GM12801 (cell line): ENCODE results near the gene INPP5E.

Experiments
- TF ChIP-seq, protein P1 (sequence below): IDR thresholded peaks from one replicate; pipeline ENCODE4 v1.5.1; 2011; ENCODE audit warnings: control low read depth; ENCODE audit not compliant: insufficient read length; ENCODE audit errors: extremely low read depth

The INPP5E gene

GRCh38 chr9:136401173-136401922, 38.3 kb downstream of the INPP5E start:
- TF ChIP-seq, protein P1, sequence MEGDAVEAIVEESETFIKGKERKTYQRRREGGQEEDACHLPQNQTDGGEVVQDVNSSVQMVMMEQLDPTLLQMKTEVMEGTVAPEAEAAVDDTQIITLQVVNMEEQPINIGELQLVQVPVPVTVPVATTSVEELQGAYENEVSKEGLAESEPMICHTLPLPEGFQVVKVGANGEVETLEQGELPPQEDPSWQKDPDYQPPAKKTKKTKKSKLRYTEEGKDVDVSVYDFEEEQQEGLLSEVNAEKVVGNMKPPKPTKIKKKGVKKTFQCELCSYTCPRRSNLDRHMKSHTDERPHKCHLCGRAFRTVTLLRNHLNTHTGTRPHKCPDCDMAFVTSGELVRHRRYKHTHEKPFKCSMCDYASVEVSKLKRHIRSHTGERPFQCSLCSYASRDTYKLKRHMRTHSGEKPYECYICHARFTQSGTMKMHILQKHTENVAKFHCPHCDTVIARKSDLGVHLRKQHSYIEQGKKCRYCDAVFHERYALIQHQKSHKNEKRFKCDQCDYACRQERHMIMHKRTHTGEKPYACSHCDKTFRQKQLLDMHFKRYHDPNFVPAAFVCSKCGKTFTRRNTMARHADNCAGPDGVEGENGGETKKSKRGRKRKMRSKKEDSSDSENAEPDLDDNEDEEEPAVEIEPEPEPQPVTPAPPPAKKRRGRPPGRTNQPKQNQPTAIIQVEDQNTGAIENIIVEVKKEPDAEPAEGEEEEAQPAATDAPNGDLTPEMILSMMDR, result no peak

GRCh38 chr9:136400038-136400834, 39.4 kb downstream of the INPP5E start, which contains the start of gene SNAPC4:
SNAPC4 (minus strand) TSS chr9:136400170; CDS start chr9:136398428, 1,742 bp downstream.
- TF ChIP-seq, protein P1, result no peak

DNA sequence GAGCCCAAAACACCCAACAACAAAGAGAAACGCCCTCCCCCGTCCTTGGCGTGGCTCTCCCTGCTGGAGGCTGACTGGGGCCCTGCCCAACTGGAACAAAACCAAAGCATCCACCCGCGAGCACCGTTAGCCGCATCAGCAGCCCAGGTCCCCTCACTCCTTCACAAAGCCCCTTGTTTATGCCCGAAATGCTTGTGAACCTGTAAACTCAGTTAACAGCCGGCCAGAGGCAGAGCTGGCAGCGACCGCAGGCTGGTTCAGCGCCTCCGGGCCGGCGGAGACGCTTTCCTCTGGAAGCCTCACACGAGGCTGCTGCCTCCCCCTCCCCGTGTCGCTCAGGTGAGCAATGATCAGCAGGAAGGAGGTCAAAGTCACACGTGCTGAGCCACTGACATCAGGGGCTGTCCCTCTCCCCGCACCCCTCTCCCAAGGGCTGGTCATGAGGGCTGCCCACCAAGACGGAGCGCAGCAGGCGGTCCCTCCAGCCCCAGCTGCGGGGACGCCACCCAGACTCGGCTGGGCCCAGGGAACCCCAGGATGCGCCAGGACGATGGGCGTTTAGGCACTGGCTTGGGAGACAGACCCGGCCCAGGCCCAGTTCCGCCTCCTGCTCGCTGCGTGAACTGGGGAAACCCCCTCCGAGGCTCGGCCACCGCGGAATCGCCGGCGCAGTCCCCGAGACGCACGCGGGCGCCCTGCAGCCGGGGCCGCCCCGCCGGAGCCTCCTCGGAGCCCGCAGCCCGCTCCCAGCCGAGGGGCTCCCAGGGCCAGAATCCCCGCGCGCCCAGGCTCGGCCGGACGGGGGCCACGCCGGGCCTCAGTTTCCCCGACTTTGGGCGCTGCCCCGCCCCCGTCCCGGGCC, 40.2 kb downstream of the INPP5E start:
- TF ChIP-seq, protein P1, result no peak

DNA sequence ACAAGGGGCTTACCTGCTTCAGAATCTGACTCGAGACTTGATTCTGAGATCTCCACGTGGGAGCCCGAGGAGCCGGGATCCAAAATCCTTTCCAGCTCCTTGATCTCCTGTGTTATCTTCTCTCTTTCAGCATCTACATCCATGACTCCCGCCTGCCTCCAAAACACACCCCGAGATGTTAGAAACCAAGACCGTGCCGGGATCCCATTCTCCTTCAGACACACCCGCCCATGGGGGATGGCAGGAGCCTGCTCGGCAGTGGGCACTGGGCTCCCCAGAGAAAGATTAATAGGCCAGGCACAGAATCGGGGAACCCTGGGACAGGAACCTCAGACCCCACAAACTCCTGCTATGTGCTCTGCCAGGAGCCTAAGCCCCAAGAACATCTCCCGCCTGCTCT, 41.4 kb downstream of the INPP5E start:
- TF ChIP-seq, protein P1, result no peak

DNA sequence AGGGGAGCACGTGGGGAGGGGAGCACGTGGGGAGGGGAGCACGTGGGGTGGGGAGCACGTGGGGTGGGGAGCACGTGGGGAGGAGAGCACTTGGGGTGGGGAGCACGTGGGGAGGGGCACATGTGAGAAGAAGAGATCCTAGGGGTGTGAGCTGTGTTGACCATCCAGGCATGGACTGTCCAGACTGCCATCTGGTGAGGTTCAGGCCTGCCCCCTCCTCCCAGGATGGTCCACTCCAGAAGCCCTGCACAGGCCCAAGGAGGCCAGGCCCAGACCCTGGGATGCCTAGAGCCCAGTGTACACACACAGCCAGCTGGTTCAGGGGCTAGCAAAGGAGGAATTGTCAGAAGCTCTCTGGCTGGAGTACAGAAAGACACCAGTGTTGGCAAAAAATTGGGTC, 42.0 kb downstream of the INPP5E start:
- TF ChIP-seq, protein P1, result no peak

GRCh38 chr9:136396219-136396515, 43.5 kb downstream of the INPP5E start:
- TF ChIP-seq, protein P1, result no peak
